K562 (cell line): Measurements from ENCODE around the gene CLCNKB. TPM values are rescaled to one million over a fixed set of nuclear protein-coding genes. Genes with fewer than 3 reads are reported as not detected.

ENCODE experiments used
- ASH1L ChIP-seq: fragments of 450-650 bp; IDR thresholded peaks from 2 replicates; pipeline ENCODE4 v1.6.1; 2018; ENCODE audit warnings: borderline replicate concordance, mild to moderate bottlenecking, low read depth; ENCODE audit not compliant: partially characterized antibody
- CEBPB ChIP-seq: fragments of 450-650 bp; IDR thresholded peaks from 2 replicates; pipeline ENCODE4 v1.6.1; 2016; ENCODE audit warnings: missing genetic modification characterization, missing compliant biosample characterization
- CREBBP ChIP-seq: IDR thresholded peaks from one replicate; pipeline ENCODE4 v1.6.1; 2012; ENCODE audit warnings: low read depth, mild to moderate bottlenecking, control low read depth, inconsistent platforms, low read length
- CTCF ChIP-seq, 3 experiments: IDR thresholded peaks in 2 of 3; conservative IDR thresholded peaks in 1 of 3; 2 replicates each; pipeline ENCODE4 v1.5.1; 2011 to 2012; ENCODE audit warnings: low read length in 3 of 3, mild to moderate bottlenecking in 3 of 3, control low read depth in 2 of 3, improper control_type of control experiment in 1 of 3, inconsistent platforms in 1 of 3, low read depth in 1 of 3, mixed read lengths in 1 of 3, moderate library complexity in 1 of 3; ENCODE audit not compliant: insufficient read depth in 2 of 3
- DDX20 ChIP-seq: fragments of 450-650 bp; IDR thresholded peaks from 2 replicates; pipeline ENCODE4 v1.6.1; 2016; ENCODE audit warnings: missing genetic modification characterization, low read depth, mild to moderate bottlenecking, missing compliant biosample characterization, moderate library complexity
- HMGN3 ChIP-seq: IDR thresholded peaks from 2 replicates; pipeline ENCODE4 v1.6.1; 2011; ENCODE audit warnings: borderline replicate concordance, low read depth, mild to moderate bottlenecking, mixed read lengths, low read length; ENCODE audit not compliant: insufficient read length; ENCODE audit errors: extremely low read depth
- HNRNPL ChIP-seq: fragments of 200-400 bp; formaldehyde crosslinking; IDR thresholded peaks from 2 replicates; pipeline ENCODE4 v1.6.1; 2017; ENCODE audit warnings: low read depth, mild to moderate bottlenecking, low read length
- KLF13 ChIP-seq: fragments of 450-650 bp; IDR thresholded peaks from 2 replicates; pipeline ENCODE4 v1.6.1; 2016; ENCODE audit warnings: missing genetic modification characterization, low read depth, mild to moderate bottlenecking, missing compliant biosample characterization, moderate library complexity, borderline replicate concordance
- LCOR ChIP-seq: sonication (generic); formaldehyde crosslinking; IDR thresholded peaks from 2 replicates; pipeline ENCODE4 v1.8.0; 2022; ENCODE audit warnings: mild to moderate bottlenecking, missing genetic modification reagents
- LEF1 ChIP-seq: fragments of 450-650 bp; IDR thresholded peaks from 2 replicates; pipeline ENCODE4 v1.6.1; 2016; ENCODE audit warnings: mild to moderate bottlenecking
- MEF2D ChIP-seq: conservative IDR thresholded peaks from 2 replicates; pipeline ENCODE4 v1.6.1; 2016; ENCODE audit warnings: low read depth, missing genetic modification characterization, missing compliant biosample characterization
- MNT ChIP-seq, 2 experiments: fragments of 450-650 bp; conservative IDR thresholded peaks; 2 replicates each; pipeline ENCODE4 v1.6.1; 2017; ENCODE audit warnings: mild to moderate bottlenecking in 2 of 2, moderate library complexity in 2 of 2
- POLR2AphosphoS5 ChIP-seq: IDR thresholded peaks from 2 replicates; pipeline ENCODE4 v1.6.1; 2011; ENCODE audit warnings: mild to moderate bottlenecking, low read depth, low read length, moderate library complexity; ENCODE audit not compliant: control insufficient read depth, insufficient read depth
- PRPF4 ChIP-seq: fragments of 200-400 bp; formaldehyde crosslinking; IDR thresholded peaks from one replicate; pipeline ENCODE4 v1.6.1; 2017; ENCODE audit warnings: low read length, low read depth, mild to moderate bottlenecking; ENCODE audit not compliant: insufficient read depth, poor library complexity, severe bottlenecking
- PTRF ChIP-seq: fragments of 450-650 bp; IDR thresholded peaks from 2 replicates; pipeline ENCODE4 v1.6.1; 2016; ENCODE audit warnings: mild to moderate bottlenecking, missing genetic modification characterization, missing compliant biosample characterization
- YY1 ChIP-seq, 3 experiments: IDR thresholded peaks; 2 replicates each; pipeline ENCODE4 v1.6.1; 2011; ENCODE audit warnings: low read length in 2 of 3, mild to moderate bottlenecking in 2 of 3, moderate library complexity in 2 of 3, borderline replicate concordance in 1 of 3, control low read depth in 1 of 3, low read depth in 1 of 3; ENCODE audit not compliant: insufficient read depth in 3 of 3, insufficient replicate concordance in 2 of 3, control insufficient read depth in 1 of 3, insufficient read length in 1 of 3; ENCODE audit errors: extremely low read depth in 1 of 3
- ZC3H4 ChIP-seq: sonication (generic); formaldehyde crosslinking; IDR thresholded peaks from 2 replicates; pipeline ENCODE4 v1.9.0; 2021; ENCODE audit warnings: missing genetic modification reagents, borderline replicate concordance
- ZKSCAN1 ChIP-seq: fragments of 150-350 bp; IDR thresholded peaks from 2 replicates; pipeline ENCODE4 v1.6.1; 2016; ENCODE audit warnings: low read depth, low read length
- ZNF197 ChIP-seq: fragments of 200-800 bp; sonication (Bioruptor generic); IDR thresholded peaks from 2 replicates; pipeline ENCODE4 v1.6.1; 2016; ENCODE audit warnings: low read depth, missing genetic modification characterization, missing compliant biosample characterization
- polyA plus RNA-seq, 8 experiments: library from polyadenylated mRNA; depleted of rRNA in 4 of 8; stranded (reverse) in 5 of 8; unstranded in 3 of 8; fragments of >200 nt; fragmentation: Nextera tagmentation in 2 of 8; fragmentation: Illumina TruSeq in 1 of 8; extraction: Ambion mirVana in 2 of 8; extraction: Trizol in 1 of 8; gene quantifications; 2 replicates each; pipeline versions ENCODE4 v1.2.1 to v1.2.3, GENCODE V29; 2011 to 2014; ENCODE audit warnings: inconsistent platforms in 1 of 8, missing spikeins in 1 of 8
- total RNA-seq, 7 experiments: library from RNA; depleted of rRNA in 6 of 7; stranded (reverse); fragments of >200 nt in 6 of 7; fragmentation: Illumina TruSeq in 2 of 7; extraction: Trizol in 2 of 7; gene quantifications; 2 replicates each; pipeline versions ENCODE4 v1.2.1 to v1.2.3, GENCODE V29; 2011 to 2021; ENCODE audit warnings: low replicate concordance in 1 of 7

CLCNKB gene
- total and polyA plus RNA-seq, 9 of the 15 experiments (the other 6 are each of a cell fraction or from before 2014, with no cell fraction given): 0.08 to 1.7 (median 0.64) TPM

GRCh38 chr1:16012590-16013219, 30.9 kb upstream of the CLCNKB start (continued):
- TF ChIP-seq DDX20 (no peak), CEBPB (tag) (peak; percentile 87), ZC3H4 (CRISPR knock-in tag) (peak; percentile 18; the same call in 1 of the 2 replicates), PRPF4 (peak; percentile 72), PTRF (tag) (no peak), ZNF197 (CRISPR knock-in tag) (0 out of 2 replicates have a peak, but pooled peaks have one; percentile 44), MEF2D (tag) (peak; percentile 99), POLR2AphosphoS5 (peak; percentile 54; the same call in 1 of the 2 replicates), LCOR (CRISPR knock-in tag) (no peak), ASH1L (no peak), YY1 (IDR thresholded peaks at IDR 0.05; ENCODE audit: borderline replicate concordance in 1 of 3, control insufficient read depth in 1 of 3, extremely low read depth in 1 of 3, insufficient read depth in 3 of 3, insufficient read length in 1 of 3, insufficient replicate concordance in 2 of 3, low read depth in 1 of 3, low read length in 2 of 3) (peak in 1 of 3 experiments; percentile 30), ZKSCAN1 (peak; percentile 19; the same call in 1 of the 2 replicates), HMGN3 (peak; percentile 82), KLF13 (tag) (peak; percentile 75; the same call in 1 of the 2 replicates), CREBBP (no peak), LEF1 (peak; percentile 85), MNT (conservative IDR thresholded peaks at IDR 0.05) (peak; percentile 44 to 56; a peak in 2 of 4 replicates), HNRNPL (peak; percentile 28; the same call in 1 of the 2 replicates), CTCF (IDR thresholded peaks at IDR 0.05 in 2 of 3, conservative IDR thresholded peaks at IDR 0.05 in 1 of 3; ENCODE audit: insufficient read depth in 2 of 3, low read depth in 1 of 3, low read length in 3 of 3) (peak; percentile 39 to 52 (median 46); a peak in 5 of 6 replicates)
